ENCODE results near the gene ARX. TPM values are rescaled to one million over a fixed set of nuclear protein-coding genes. Genes with fewer than 3 reads are reported as not detected.

The ARX gene
- total RNA-seq, 4 donors from 2014 or later: 2.3 to 5.1 (median 3.5) TPM

- intact Hi-C loops (cut with DNase I; ENCODE audit: low total_unique reads) (no loop called here), in situ Hi-C loops (cut with MboI; ENCODE audit: low sequenced_read_pairs in 4 of 4) (no loop called here)
- Histone ChIP-seq H3K36me3 (no peaks in the 10 kb centered on the region), H3K27me3 (no peaks in the 10 kb centered on the region), H3K4me1 (no peaks in the 10 kb centered on the region), H3K4me3 (no peak overlapping the region), H3K27ac (no peak overlapping the region), H3K9me3 (no peaks in the 10 kb centered on the region)
- ATAC-seq: peak; percentile 27 to 45
- TF ChIP-seq POLR2A (IDR thresholded peaks at IDR 0.05) (no peak), CTCF (IDR thresholded peaks at IDR 0.05 in 4 of 5, conservative IDR thresholded peaks at IDR 0.05 in 1 of 5) (no peak)
- peak in 1 of 2 donors; percentile 12 for DNase-seq
These were observed 58.9 kb downstream of the ARX start for GRCh38 chrX:24956828-24957227.

- no peak for TF ChIP-seq CTCF (IDR thresholded peaks at IDR 0.05 in 4 of 5, conservative IDR thresholded peaks at IDR 0.05 in 1 of 5)
- TF ChIP-seq POLR2A (IDR thresholded peaks at IDR 0.05): no peak
- Histone ChIP-seq H3K9me3 (no peaks in the 10 kb centered on the region), H3K27me3 (no peaks in the 10 kb centered on the region), H3K4me3 (no peak overlapping the region), H3K36me3 (no peaks in the 10 kb centered on the region), H3K4me1 (no peaks in the 10 kb centered on the region), H3K27ac (no peak overlapping the region)
- intact Hi-C loops (cut with DNase I; ENCODE audit: low total_unique reads) (no loop called here), in situ Hi-C loops (cut with MboI; ENCODE audit: low sequenced_read_pairs in 4 of 4) (no loop called here)
- DNase-seq (no peak), ATAC-seq (no peak)
These were observed 60.3 kb downstream of the ARX start for GRCh38 chrX:24955372-24955930.

- Histone ChIP-seq H3K4me1 (no peaks in the 10 kb centered on the region), H3K36me3 (no peaks in the 10 kb centered on the region), H3K4me3 (no peak overlapping the region), H3K9me3 (no peaks in the 10 kb centered on the region), H3K27me3 (no peaks in the 10 kb centered on the region), H3K27ac (no peak overlapping the region)
- no peak for TF ChIP-seq POLR2A (IDR thresholded peaks at IDR 0.05)
- TF ChIP-seq CTCF (IDR thresholded peaks at IDR 0.05 in 4 of 5, conservative IDR thresholded peaks at IDR 0.05 in 1 of 5): no peak
- intact Hi-C loops (cut with DNase I; ENCODE audit: low total_unique reads) (no loop called here), in situ Hi-C loops (cut with MboI; ENCODE audit: low sequenced_read_pairs in 4 of 4) (no loop called here)
- ATAC-seq: no peak
- no peak for DNase-seq
These were observed 61.0 kb downstream of the ARX start for GRCh38 chrX:24954732-24955131.

All from gastrocnemius medialis (tissue), 4 donors.